Measurements from ENCODE around the gene MAGI1.

- TF ChIP-seq, protein P1, sequence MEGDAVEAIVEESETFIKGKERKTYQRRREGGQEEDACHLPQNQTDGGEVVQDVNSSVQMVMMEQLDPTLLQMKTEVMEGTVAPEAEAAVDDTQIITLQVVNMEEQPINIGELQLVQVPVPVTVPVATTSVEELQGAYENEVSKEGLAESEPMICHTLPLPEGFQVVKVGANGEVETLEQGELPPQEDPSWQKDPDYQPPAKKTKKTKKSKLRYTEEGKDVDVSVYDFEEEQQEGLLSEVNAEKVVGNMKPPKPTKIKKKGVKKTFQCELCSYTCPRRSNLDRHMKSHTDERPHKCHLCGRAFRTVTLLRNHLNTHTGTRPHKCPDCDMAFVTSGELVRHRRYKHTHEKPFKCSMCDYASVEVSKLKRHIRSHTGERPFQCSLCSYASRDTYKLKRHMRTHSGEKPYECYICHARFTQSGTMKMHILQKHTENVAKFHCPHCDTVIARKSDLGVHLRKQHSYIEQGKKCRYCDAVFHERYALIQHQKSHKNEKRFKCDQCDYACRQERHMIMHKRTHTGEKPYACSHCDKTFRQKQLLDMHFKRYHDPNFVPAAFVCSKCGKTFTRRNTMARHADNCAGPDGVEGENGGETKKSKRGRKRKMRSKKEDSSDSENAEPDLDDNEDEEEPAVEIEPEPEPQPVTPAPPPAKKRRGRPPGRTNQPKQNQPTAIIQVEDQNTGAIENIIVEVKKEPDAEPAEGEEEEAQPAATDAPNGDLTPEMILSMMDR (conservative IDR thresholded peaks at IDR 0.05) = no peak
- TF ChIP-seq ZFX (IDR thresholded peaks at IDR 0.05) = no peak
Measured at GRCh38 chr3:65473736-65474135, 565.0 kb downstream of the MAGI1 start.

Data from C4-2B (cell line).